ENCODE data around the gene COLEC11. TPM values are rescaled to one million over a fixed set of nuclear protein-coding genes. Genes with fewer than 3 reads are reported as not detected.
"Not testable (repeated sequence)": the region's sequence is repeated elsewhere in the genome, so short reads cannot be mapped to it uniquely, and the experiment has no call there.

Gene COLEC11
- polyA plus RNA-seq, 1 donor (not counting 4 experiments of a cell fraction or from before 2014, with no cell fraction given): not detected

DNA sequence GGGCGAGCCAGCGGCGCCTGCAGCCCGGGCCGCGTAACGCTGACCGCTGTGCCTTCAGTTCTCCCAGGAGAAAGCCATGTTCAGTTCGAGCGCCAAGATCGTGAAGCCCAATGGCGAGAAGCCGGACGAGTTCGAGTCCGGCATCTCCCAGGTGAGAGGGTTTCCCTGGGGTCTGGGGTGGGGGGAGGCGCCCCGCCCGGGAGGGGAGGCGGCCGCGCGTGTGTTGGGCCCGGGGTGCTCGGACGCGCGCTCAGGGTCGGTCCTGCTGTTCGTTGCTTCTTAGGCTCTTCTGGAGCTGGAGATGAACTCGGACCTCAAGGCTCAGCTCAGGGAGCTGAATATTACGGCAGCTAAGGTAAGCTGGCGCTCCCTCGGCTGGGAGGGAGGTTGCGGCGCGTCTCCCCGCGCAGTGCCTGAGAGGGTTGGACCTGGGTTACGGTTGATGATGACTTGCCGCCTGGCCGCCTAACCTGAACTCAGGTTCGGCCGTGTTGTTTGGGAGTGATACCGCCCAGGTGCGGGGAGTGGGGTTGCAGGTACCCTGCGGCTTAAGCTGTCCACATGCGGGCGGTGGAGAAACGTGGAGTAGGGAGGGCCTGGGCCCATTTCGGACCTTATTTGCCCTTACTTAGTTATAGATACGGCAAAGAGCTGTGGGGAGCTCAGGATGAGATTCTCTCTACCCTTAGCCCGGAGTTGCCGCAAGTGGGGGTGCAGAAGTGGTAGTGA lies 19.2 kb upstream of the COLEC11 start:
- Histone ChIP-seq H3K27me3 (ENCODE audit: control insufficient read depth, extremely low read depth, insufficient read depth, low read length) (no peaks in the 10 kb centered on the region), H3K4me1 (ENCODE audit: control insufficient read depth, extremely low read depth, insufficient read depth, low read length) (peaks cover 33% of the 10 kb centered on the region), H3K27ac (ENCODE audit: control insufficient read depth, insufficient read depth, low read length) (peak overlapping the region; percentile 67), H3K9me3 (ENCODE audit: control insufficient read depth, low read depth, low read length) (no peaks in the 10 kb centered on the region), H3K4me3 (ENCODE audit: control insufficient read depth in 2 of 3, extremely low read depth in 1 of 3, insufficient read depth in 2 of 3, low read depth in 1 of 3, low read length in 3 of 3) (peak overlapping the region; percentile 73 to 91 (median 79)), H3K36me3 (ENCODE audit: control insufficient read depth in 2 of 2, extremely low read depth in 1 of 2, insufficient read depth in 2 of 2, low read length in 2 of 2) (peaks cover 11 to 41% of the 10 kb centered on the region in 2 experiments), H3K9ac (ENCODE audit: control insufficient read depth, extremely low read depth, insufficient read depth, low read length) (peak overlapping the region; percentile 85), H3K9me1 (ENCODE audit: control insufficient read depth, extremely low read depth, insufficient read depth, low read length) (peaks cover 2% of the 10 kb centered on the region), H2AFZ (ENCODE audit: control insufficient read depth, low read length) (no peak overlapping the region), H4K20me1 (ENCODE audit: control insufficient read depth, extremely low read depth, insufficient read depth, low read length) (peaks cover 21% of the 10 kb centered on the region), H3K79me2 (ENCODE audit: control insufficient read depth, insufficient read depth, low read length) (peaks cover 52% of the 10 kb centered on the region), H3K4me2 (ENCODE audit: control insufficient read depth, extremely low read depth, insufficient read depth, low read depth, low read length) (peak overlapping the region; percentile 92)
- no peak for TF ChIP-seq EZH2 (IDR thresholded peaks at IDR 0.05; ENCODE audit: low read length)
- TF ChIP-seq, protein P1, sequence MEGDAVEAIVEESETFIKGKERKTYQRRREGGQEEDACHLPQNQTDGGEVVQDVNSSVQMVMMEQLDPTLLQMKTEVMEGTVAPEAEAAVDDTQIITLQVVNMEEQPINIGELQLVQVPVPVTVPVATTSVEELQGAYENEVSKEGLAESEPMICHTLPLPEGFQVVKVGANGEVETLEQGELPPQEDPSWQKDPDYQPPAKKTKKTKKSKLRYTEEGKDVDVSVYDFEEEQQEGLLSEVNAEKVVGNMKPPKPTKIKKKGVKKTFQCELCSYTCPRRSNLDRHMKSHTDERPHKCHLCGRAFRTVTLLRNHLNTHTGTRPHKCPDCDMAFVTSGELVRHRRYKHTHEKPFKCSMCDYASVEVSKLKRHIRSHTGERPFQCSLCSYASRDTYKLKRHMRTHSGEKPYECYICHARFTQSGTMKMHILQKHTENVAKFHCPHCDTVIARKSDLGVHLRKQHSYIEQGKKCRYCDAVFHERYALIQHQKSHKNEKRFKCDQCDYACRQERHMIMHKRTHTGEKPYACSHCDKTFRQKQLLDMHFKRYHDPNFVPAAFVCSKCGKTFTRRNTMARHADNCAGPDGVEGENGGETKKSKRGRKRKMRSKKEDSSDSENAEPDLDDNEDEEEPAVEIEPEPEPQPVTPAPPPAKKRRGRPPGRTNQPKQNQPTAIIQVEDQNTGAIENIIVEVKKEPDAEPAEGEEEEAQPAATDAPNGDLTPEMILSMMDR (optimal IDR thresholded peaks at IDR 0.05 in 1 of 3, IDR thresholded peaks at IDR 0.05 in 1 of 3, conservative IDR thresholded peaks at IDR 0.05 in 1 of 3; ENCODE audit: extremely low read depth in 1 of 3, insufficient read depth in 2 of 3, low read length in 3 of 3): no peak
- DNase-seq (ENCODE audit: low read depth, low spot score) (no peak), FAIRE-seq (no peak)
- dilution Hi-C loops (cut with MboI; ENCODE audit: extremely low pct_ligation_motif_present, low sequenced_read_pairs): no loop called here

DNA sequence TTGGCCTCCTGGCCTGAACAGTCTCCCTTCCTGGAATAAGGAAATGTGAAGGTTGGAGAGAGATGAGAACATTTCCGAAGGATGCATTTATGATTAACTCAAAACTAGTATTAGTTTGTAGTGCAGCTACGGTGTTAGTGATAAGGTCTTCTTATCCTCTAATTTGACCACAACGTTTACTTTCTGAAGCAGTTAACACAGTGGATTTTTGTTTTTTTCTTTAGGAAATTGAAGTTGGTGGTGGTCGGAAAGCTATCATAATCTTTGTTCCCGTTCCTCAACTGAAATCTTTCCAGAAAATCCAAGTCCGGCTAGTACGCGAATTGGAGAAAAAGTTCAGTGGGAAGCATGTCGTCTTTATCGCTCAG lies 18.7 kb upstream of the COLEC11 start:
- H3K9me3 ChIP-seq (ENCODE audit: control insufficient read depth, low read depth, low read length); H2AFZ ChIP-seq (ENCODE audit: control insufficient read depth, low read length); DNase-seq (ENCODE audit: low read depth, low spot score); FAIRE-seq; H3K27me3 ChIP-seq (ENCODE audit: control insufficient read depth, extremely low read depth, insufficient read depth, low read length); H3K9me1 ChIP-seq (ENCODE audit: control insufficient read depth, extremely low read depth, insufficient read depth, low read length); dilution Hi-C loops (cut with MboI; ENCODE audit: extremely low pct_ligation_motif_present, low sequenced_read_pairs): not testable (repeated sequence)
- Histone ChIP-seq H3K9ac (ENCODE audit: control insufficient read depth, extremely low read depth, insufficient read depth, low read length) (peak overlapping the region; percentile 85), H4K20me1 (ENCODE audit: control insufficient read depth, extremely low read depth, insufficient read depth, low read length) (peaks cover 21% of the 10 kb centered on the region), H3K79me2 (ENCODE audit: control insufficient read depth, insufficient read depth, low read length) (peaks cover 54% of the 10 kb centered on the region), H3K4me3 (ENCODE audit: control insufficient read depth in 2 of 3, extremely low read depth in 1 of 3, insufficient read depth in 2 of 3, low read depth in 1 of 3, low read length in 3 of 3) (peak overlapping the region; percentile 73 to 91 (median 79)), H3K27ac (ENCODE audit: control insufficient read depth, insufficient read depth, low read length) (peak overlapping the region; percentile 67), H3K4me1 (ENCODE audit: control insufficient read depth, extremely low read depth, insufficient read depth, low read length) (peaks cover 33% of the 10 kb centered on the region), H3K4me2 (ENCODE audit: control insufficient read depth, extremely low read depth, insufficient read depth, low read depth, low read length) (peak overlapping the region; percentile 92), H3K36me3 (ENCODE audit: control insufficient read depth in 2 of 2, extremely low read depth in 1 of 2, insufficient read depth in 2 of 2, low read length in 2 of 2) (peaks cover 11 to 47% of the 10 kb centered on the region in 2 experiments)

All from keratinocyte (primary cell).